HepG2 (cell line): ENCODE measurements around the gene AJM1. TPM values are rescaled to one million over a fixed set of nuclear protein-coding genes. Genes with fewer than 3 reads are reported as not detected.
"Not testable (repeated sequence)": the region's sequence is repeated elsewhere in the genome, so short reads cannot be mapped to it uniquely, and the experiment has no call there.

Source experiments
- AKAP8 ChIP-seq: sonication (generic); formaldehyde crosslinking; IDR thresholded peaks from 2 replicates; pipeline ENCODE4 v1.5.1; 2020; ENCODE audit warnings: mild to moderate bottlenecking, missing genetic modification reagents
- ARID4A ChIP-seq: sonication (generic); formaldehyde crosslinking; IDR thresholded peaks from 2 replicates; pipeline ENCODE4 v1.5.0; 2020; ENCODE audit warnings: mild to moderate bottlenecking, missing genetic modification reagents, borderline replicate concordance
- HDAC1 ChIP-seq: sonication (generic); formaldehyde crosslinking; IDR thresholded peaks from 2 replicates; pipeline ENCODE4 v1.5.1; 2020; ENCODE audit warnings: mild to moderate bottlenecking, missing genetic modification reagents
- HMGXB4 ChIP-seq, 2 experiments: sonication (generic) in 1 of 2; formaldehyde crosslinking in 1 of 2; IDR thresholded peaks; 2 replicates each; pipeline versions ENCODE4 v1.4.0 to v1.6.1; 2018 to 2020; ENCODE audit warnings: missing genetic modification reagents in 2 of 2, borderline replicate concordance in 1 of 2, low read depth in 1 of 2, mild to moderate bottlenecking in 1 of 2, missing biosample characterization in 1 of 2
- MED1 ChIP-seq: sonication (generic); formaldehyde crosslinking; IDR thresholded peaks from 2 replicates; pipeline ENCODE4 v1.4.0; 2020; ENCODE audit warnings: missing genetic modification reagents
- SP5 ChIP-seq: IDR thresholded peaks from 2 replicates; pipeline ENCODE4 v1.6.1; 2016; ENCODE audit warnings: low read depth, borderline replicate concordance
- ZBTB40 ChIP-seq, 2 experiments: fragments of 450-650 bp in 1 of 2; sonication (generic) in 1 of 2; formaldehyde crosslinking in 1 of 2; IDR thresholded peaks; 2 replicates each; pipeline versions ENCODE4 v1.6.1 to v1.8.0; 2016 to 2022; ENCODE audit warnings: antibody characterized with exemption in 1 of 2, mild to moderate bottlenecking in 1 of 2, missing genetic modification reagents in 1 of 2
- ZNF329 ChIP-seq: sonication (generic); formaldehyde crosslinking; IDR thresholded peaks from 2 replicates; pipeline ENCODE4 v1.9.0; 2021; ENCODE audit warnings: low read depth, mild to moderate bottlenecking, missing genetic modification reagents
- ZNF333 ChIP-seq: sonication (generic); formaldehyde crosslinking; IDR thresholded peaks from 2 replicates; pipeline ENCODE4 v1.4.0; 2020; ENCODE audit warnings: mild to moderate bottlenecking, missing genetic modification reagents, borderline replicate concordance
- polyA plus RNA-seq, 8 experiments: library from polyadenylated mRNA; depleted of rRNA in 3 of 8; stranded (reverse) in 7 of 8; unstranded in 1 of 8; fragments of >200 nt; fragmentation: Illumina TruSeq in 4 of 8; extraction: Trizol in 4 of 8; gene quantifications; 2 replicates each; pipeline versions ENCODE4 v1.2.1 to v1.2.3, GENCODE V29; 2011 to 2016; ENCODE audit warnings: low read depth in 4 of 8, missing spikeins in 1 of 8, mixed read lengths in 1 of 8; ENCODE audit not compliant: insufficient read depth in 1 of 8
- total RNA-seq, 5 experiments: library from RNA; depleted of rRNA; stranded (reverse); fragments of >200 nt; fragmentation: Illumina TruSeq; extraction: Trizol; gene quantifications; 2 replicates each; pipeline ENCODE4 v1.2.3, GENCODE V29; 2016; ENCODE audit warnings: low read depth in 1 of 5

The AJM1 gene
- total and polyA plus RNA-seq, 2 of the 13 experiments (the other 11 are each of a cell fraction or from before 2014, with no cell fraction given) = 1.1 to 1.2 TPM

- TF ChIP-seq MED1 (CRISPR knock-in tag) = peak; percentile 27; the same call in 1 of the 2 replicates
- peak; percentile 46 for TF ChIP-seq ARID4A (CRISPR knock-in tag)
- peak in 1 of 2 experiments; percentile 56; a peak in 1 of 4 replicates for TF ChIP-seq HMGXB4 (CRISPR knock-in tag; IDR thresholded peaks at IDR 0.05; ENCODE audit: borderline replicate concordance in 1 of 2, low read depth in 1 of 2)
- TF ChIP-seq ZNF329 (CRISPR knock-in tag) = 0 out of 2 replicates have a peak, but pooled peaks have one; percentile 38
- TF ChIP-seq ZBTB40 (IDR thresholded peaks at IDR 0.05) = not testable (repeated sequence)
- TF ChIP-seq ZBTB40 (CRISPR knock-in tag; IDR thresholded peaks at IDR 0.05) = 0 out of 2 replicates have a peak, but pooled peaks have one; percentile 55
- TF ChIP-seq HDAC1 (CRISPR knock-in tag) = peak; percentile 32; the same call in 1 of the 2 replicates
- TF ChIP-seq AKAP8 = peak; percentile 97
- 0 out of 2 replicates have a peak, but pooled peaks have one; percentile 31 for TF ChIP-seq ZNF333 (CRISPR knock-in tag)
- TF ChIP-seq SP5 (CRISPR knock-in tag) = peak; percentile 53; the same call in 1 of the 2 replicates
Observed at GRCh38 chr9:136843801-136844740, 1.8 kb downstream of the AJM1 start (continued).
